A673 (cell line): Measurements from ENCODE around the gene PRELP. TPM values are rescaled to one million over a fixed set of nuclear protein-coding genes. Genes with fewer than 3 reads are reported as not detected.

Experiments used
- BruUV-seq: library from RNA; stranded (reverse); fragments of 400-500 nt; replicated peaks from 2 replicates; lab custom pipeline; 2021; lab: Mats Ljungman, UMichigan
- CTCF ChIA-PET: fragments of 300-600 bp; sonication (Branson Sonifier 250); formaldehyde crosslinking; loops from one replicate; lab custom pipeline; 2022; ENCODE audit warnings: antibody characterized with exemption; lab: Charles Lee
- POLR2A ChIA-PET: fragments of 300-600 bp; sonication (Branson Sonifier 250); formaldehyde crosslinking; loops from one replicate; lab custom pipeline; 2022; ENCODE audit warnings: antibody characterized with exemption; ENCODE audit not compliant: low non-redundant PET; lab: Charles Lee
- DNase-seq: peaks from one replicate; pipeline ENCODE4 v3.0.0-alpha.2; 2015; ENCODE audit warnings: low spot score
- H3K27ac ChIP-seq: fragments of 200-600 bp; sonication (generic); 2 replicates; pipeline ENCODE4 v1.5.1; 2016; ENCODE audit warnings: mixed run types, low read depth, mild to moderate bottlenecking, mixed read lengths, antibody characterized with exemption, low read length; ENCODE audit not compliant: poor library complexity, severe bottlenecking
- H3K27me3 ChIP-seq: fragments of 200-600 bp; sonication (generic); replicated peaks from 2 replicates; pipeline ENCODE4 v1.6.1; 2017; ENCODE audit warnings: mixed run types, low read depth, mild to moderate bottlenecking, mixed read lengths, antibody characterized with exemption, low read length; ENCODE audit not compliant: insufficient read depth, poor library complexity
- H3K36me3 ChIP-seq: fragments of 200-600 bp; sonication (generic); 2 replicates; pipeline ENCODE4 v1.6.1; 2016; ENCODE audit warnings: mixed run types, mild to moderate bottlenecking, mixed read lengths, antibody characterized with exemption, low read length; ENCODE audit not compliant: insufficient read depth, poor library complexity, severe bottlenecking
- H3K4me1 ChIP-seq: fragments of 200-600 bp; sonication (generic); 2 replicates; pipeline ENCODE4 v1.6.1; 2017; ENCODE audit warnings: mixed run types, mild to moderate bottlenecking, mixed read lengths, antibody characterized with exemption, low read length; ENCODE audit not compliant: insufficient read depth, poor library complexity, severe bottlenecking
- H3K4me3 ChIP-seq: fragments of 200-600 bp; sonication (generic); 2 replicates; pipeline ENCODE4 v1.5.1; 2016; ENCODE audit warnings: low read depth, mixed run types, mild to moderate bottlenecking, mixed read lengths, low read length; ENCODE audit not compliant: poor library complexity, severe bottlenecking
- H3K9me3 ChIP-seq: fragments of 200-600 bp; sonication (generic); 2 replicates; pipeline ENCODE4 v1.6.1; 2016; ENCODE audit warnings: mixed run types, low read depth, mild to moderate bottlenecking, mixed read lengths, antibody characterized with exemption, low read length; ENCODE audit not compliant: poor library complexity, severe bottlenecking
- CTCF ChIP-seq: fragments of 300-800, 200-600 bp; sonication (generic); conservative IDR thresholded peaks from 2 replicates; pipeline ENCODE4 v1.5.1; 2017; ENCODE audit warnings: low read depth, mild to moderate bottlenecking, antibody characterized with exemption, low read length, moderate library complexity, mixed read lengths
- EZH2 ChIP-seq: fragments of 200-600 bp; sonication (generic); IDR thresholded peaks from 2 replicates; pipeline ENCODE4 v1.6.1; 2017; ENCODE audit warnings: borderline replicate concordance, low read depth, mild to moderate bottlenecking, mixed read lengths, antibody characterized with exemption, low read length; ENCODE audit not compliant: poor library complexity, severe bottlenecking
- intact Hi-C: fragments of 100-400 bp; cut with micrococcal nuclease; formaldehyde crosslinking; loops from one replicate; pipeline ENCODE4 v1.10.0; 2022; ENCODE audit not compliant: unreplicated experiment
- total RNA-seq: library from RNA; stranded (reverse); gene quantifications from 2 replicates; pipeline ENCODE4 v1.2.3, GENCODE V29; 2021

PRELP gene
- total RNA-seq, 1 experiment from 2014 or later, result not detected

DNA sequence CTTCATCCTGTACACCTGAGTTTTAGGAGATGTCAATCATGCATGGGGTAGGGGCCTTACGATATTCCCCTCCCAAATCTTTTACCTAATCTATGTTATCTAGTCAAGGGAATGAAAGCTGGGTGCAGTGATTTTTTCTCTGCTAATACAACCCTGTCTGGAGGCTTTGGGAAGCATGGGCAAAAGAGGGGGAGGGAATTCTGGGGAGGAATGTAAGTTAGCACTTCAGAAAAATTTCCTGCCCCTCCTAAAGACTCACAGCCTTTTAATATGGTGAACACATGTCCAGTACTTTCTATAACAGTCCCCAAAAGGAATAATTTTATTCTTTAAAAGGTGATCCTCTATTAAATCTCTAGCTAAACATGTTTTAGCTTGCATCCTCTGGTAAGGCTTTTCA lies 25.6 kb upstream of the PRELP start:
- H3K4me1 ChIP-seq, result peaks cover 68% of the 10 kb centered on the region
- CTCF ChIA-PET, result no interaction called here

DNA sequence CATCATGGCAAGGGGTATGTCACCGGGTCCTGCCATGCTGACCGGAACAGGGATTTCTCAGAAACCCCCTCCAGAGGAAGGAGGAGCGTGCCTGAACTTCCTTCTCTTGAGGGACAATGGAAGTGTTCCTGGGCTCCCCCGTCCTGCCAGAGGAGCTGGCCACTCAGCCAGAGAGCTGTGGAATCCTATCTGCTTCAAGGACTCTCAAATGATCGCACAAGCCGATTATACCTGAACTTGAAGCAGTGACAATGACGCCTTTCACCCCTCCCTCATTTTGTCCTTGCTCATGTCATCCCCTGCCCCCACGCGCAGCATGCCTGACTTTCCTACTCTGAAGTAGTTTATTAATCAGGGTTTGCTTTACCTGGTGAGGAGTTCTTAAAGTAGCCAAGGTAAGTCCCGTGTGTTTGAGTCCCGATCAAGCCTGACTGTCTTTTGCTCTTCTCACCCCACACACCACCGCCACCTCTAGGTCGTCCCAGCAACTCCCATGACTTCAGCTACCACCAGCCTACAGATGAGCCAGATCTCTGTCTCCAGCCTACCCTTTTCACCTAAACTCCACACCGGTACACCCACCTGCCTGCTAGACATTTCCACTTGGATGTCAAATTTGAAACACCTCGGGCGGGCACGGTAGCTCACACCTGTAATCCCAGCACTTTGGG lies 25.0 kb upstream of the PRELP start:
- H3K4me1 ChIP-seq, result peaks cover 72% of the 10 kb centered on the region
- TF ChIP-seq EZH2 (no peak), CTCF (no peak)
- no peaks in the 10 kb centered on the region for H3K9me3 ChIP-seq
- ChIA-PET CTCF (no interaction called here), POLR2A (no interaction called here)
- no peak for DNase-seq
- intact Hi-C loops, result no loop called here
- H3K27me3 ChIP-seq, result no peaks in the 10 kb centered on the region
- BruUV-seq, result no TSS peak
- no peaks in the 10 kb centered on the region for H3K36me3 ChIP-seq
- no peak overlapping the region for H3K27ac ChIP-seq
- no peak overlapping the region for H3K4me3 ChIP-seq

More for the DNA sequence above, 25.6 kb upstream of the PRELP start:
- BruUV-seq, result no TSS peak
- POLR2A ChIA-PET, result no interaction called here
- intact Hi-C loops, result no loop called here
- no peaks in the 10 kb centered on the region for H3K36me3 ChIP-seq
- H3K27ac ChIP-seq, result no peak overlapping the region
- no peak for TF ChIP-seq EZH2
- no peak for TF ChIP-seq CTCF
- H3K27me3 ChIP-seq, result no peaks in the 10 kb centered on the region
- H3K4me3 ChIP-seq, result no peak overlapping the region
- H3K9me3 ChIP-seq, result no peaks in the 10 kb centered on the region
- no peak for DNase-seq

DNA sequence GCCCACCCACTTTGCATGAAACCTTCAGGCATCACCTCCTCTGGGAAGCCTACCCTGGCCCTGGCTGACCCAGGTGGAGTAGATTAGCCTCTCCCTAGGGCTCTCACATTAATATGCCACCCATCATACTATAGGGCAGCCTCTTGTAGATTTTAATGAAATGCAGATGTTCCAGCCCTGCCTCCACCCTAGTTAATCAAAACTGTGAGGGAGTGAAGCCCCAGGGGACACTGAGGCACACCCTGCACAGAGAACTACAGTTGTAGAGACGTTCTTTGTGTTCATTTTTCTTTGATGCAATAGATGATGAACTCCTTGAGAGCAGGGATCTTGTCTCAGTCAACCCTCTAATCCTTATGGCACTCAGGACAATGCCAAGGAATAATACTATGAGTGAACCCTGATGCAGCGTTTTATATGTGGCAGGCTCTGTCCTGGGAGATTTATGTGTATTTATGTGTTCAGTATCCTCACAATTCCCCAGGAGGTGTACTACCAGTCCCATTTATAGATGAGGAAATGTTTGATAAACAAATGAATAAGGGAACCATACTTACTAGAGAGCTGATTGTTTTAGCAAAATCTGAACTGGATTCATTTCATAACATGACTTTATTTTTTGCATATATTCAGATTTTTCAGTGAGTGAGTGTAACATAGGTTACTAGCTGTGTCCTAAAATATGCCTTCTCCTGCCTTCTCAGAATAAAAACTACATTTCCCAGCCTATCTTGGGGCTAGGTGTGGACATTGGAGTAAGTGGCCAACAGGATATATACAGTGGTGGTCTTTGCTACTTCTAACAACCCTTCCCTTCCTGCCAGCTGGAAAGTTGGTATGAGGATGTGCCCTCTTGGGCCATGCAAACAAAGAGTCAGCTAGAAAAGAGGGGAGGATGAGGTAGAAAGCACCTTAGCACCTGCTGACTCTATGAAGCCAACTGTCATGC lies 23.5 kb upstream of the PRELP start:
- H3K4me1 ChIP-seq, result peaks cover 80% of the 10 kb centered on the region
- ChIA-PET CTCF (interaction anchor here (1.2 kb wide), 1 partner anchor 183 kb away, joined by 3 read pairs; no protein-coding TSS in a partner anchor), POLR2A (interaction anchor here (0.7 kb wide), 1 partner anchor 746 kb away, joined by 3 read pairs; no protein-coding TSS in a partner anchor)
- H3K27ac ChIP-seq, result peak overlapping the region; percentile 14
- H3K36me3 ChIP-seq, result no peaks in the 10 kb centered on the region
- TF ChIP-seq CTCF (no peak), EZH2 (no peak)
- H3K4me3 ChIP-seq, result no peak overlapping the region
- H3K9me3 ChIP-seq, result no peaks in the 10 kb centered on the region
- DNase-seq, result peak; percentile 53
- intact Hi-C loops, result no loop called here
- BruUV-seq, result no TSS peak
- H3K27me3 ChIP-seq, result no peaks in the 10 kb centered on the region
